Measurements from ENCODE around the gene RHBDF2. TPM values are rescaled to one million over a fixed set of nuclear protein-coding genes. Genes with fewer than 3 reads are reported as not detected.

Gene RHBDF2
- total and polyA plus RNA-seq, 2 experiments from 2014 or later, result 4.9 to 11.0 TPM

- Histone ChIP-seq H3K4me2 (no peak overlapping the region), H3K9me2 (replicated peaks; ENCODE audit: insufficient read depth) (no peaks in the 10 kb centered on the region), H3K36me3 (replicated peaks; ENCODE audit: insufficient read depth, low read depth) (no peaks in the 10 kb centered on the region), H3K9me3 (ENCODE audit: low read depth) (no peaks in the 10 kb centered on the region), H3K79me2 (peaks cover 54% of the 10 kb centered on the region), H3K4me3 (no peak overlapping the region), H3K27ac (no peak overlapping the region), H3K27me3 (no peaks in the 10 kb centered on the region), H4K20me1 (ENCODE audit: insufficient read depth, poor library complexity, severe bottlenecking) (peaks cover 15% of the 10 kb centered on the region), H3K4me1 (ENCODE audit: insufficient read depth) (no peaks in the 10 kb centered on the region), H2AFZ (no peak overlapping the region)
- WGBS (ENCODE audit: low lambda C conversion rate, missing lambda C conversion rate), result 87% methylated on average over 8 of the region's 8 CpGs
- no peak for DNase-seq (ENCODE audit: low spot score)
- TF ChIP-seq EZH2 (IDR thresholded peaks at IDR 0.05; ENCODE audit: borderline replicate concordance) (no peak), CTCF (IDR thresholded peaks at IDR 0.05; ENCODE audit: poor library complexity) (no peak), EZH2phosphoT487 (IDR thresholded peaks at IDR 0.05; ENCODE audit: low read depth, severe bottlenecking, unreplicated experiment) (no peak)
These were observed 73.6 kb downstream of the RHBDF2 start for GRCh38 chr17:76427501-76428231.

GRCh38 chr17:76426853-76427252, 74.4 kb downstream of the RHBDF2 start:
- no peaks in the 10 kb centered on the region for H3K36me3 ChIP-seq (replicated peaks; ENCODE audit: insufficient read depth, low read depth)
- H3K79me2 ChIP-seq, result peaks cover 47% of the 10 kb centered on the region
- no peaks in the 10 kb centered on the region for H3K9me2 ChIP-seq (replicated peaks; ENCODE audit: insufficient read depth)
- H4K20me1 ChIP-seq (ENCODE audit: insufficient read depth, poor library complexity, severe bottlenecking), result peaks cover 7% of the 10 kb centered on the region
- no peaks in the 10 kb centered on the region for H3K27me3 ChIP-seq
- TF ChIP-seq EZH2 (IDR thresholded peaks at IDR 0.05; ENCODE audit: borderline replicate concordance), result no peak
- TF ChIP-seq EZH2phosphoT487 (IDR thresholded peaks at IDR 0.05; ENCODE audit: low read depth, severe bottlenecking, unreplicated experiment), result no peak
- no peak overlapping the region for H2AFZ ChIP-seq
- DNase-seq (ENCODE audit: low spot score), result no peak
- H3K9me3 ChIP-seq (ENCODE audit: low read depth), result no peaks in the 10 kb centered on the region
- H3K27ac ChIP-seq, result no peak overlapping the region
- no peaks in the 10 kb centered on the region for H3K4me1 ChIP-seq (ENCODE audit: insufficient read depth)
- 91% methylated on average over 3 of the region's 3 CpGs for WGBS (ENCODE audit: low lambda C conversion rate, missing lambda C conversion rate)
- no peak overlapping the region for H3K4me3 ChIP-seq
- H3K4me2 ChIP-seq, result no peak overlapping the region

- Histone ChIP-seq H3K36me3 (replicated peaks; ENCODE audit: insufficient read depth, low read depth) (no peaks in the 10 kb centered on the region), H3K79me2 (peaks cover 51% of the 10 kb centered on the region), H4K20me1 (ENCODE audit: insufficient read depth, poor library complexity, severe bottlenecking) (peaks cover 9% of the 10 kb centered on the region)
These were observed 78.4 kb downstream of the RHBDF2 start for GRCh38 chr17:76422860-76423259.

More at GRCh38 chr17:76422860-76423259, 78.4 kb downstream of the RHBDF2 start:
- H3K27ac ChIP-seq, result no peak overlapping the region
- no peaks in the 10 kb centered on the region for H3K4me1 ChIP-seq (ENCODE audit: insufficient read depth)
- WGBS (ENCODE audit: low lambda C conversion rate, missing lambda C conversion rate), result 95% methylated on average over 6 of the region's 6 CpGs
- no peaks in the 10 kb centered on the region for H3K9me3 ChIP-seq (ENCODE audit: low read depth)
- H3K9me2 ChIP-seq (replicated peaks; ENCODE audit: insufficient read depth), result no peaks in the 10 kb centered on the region
- DNase-seq (ENCODE audit: low spot score), result no peak
- TF ChIP-seq CTCF (IDR thresholded peaks at IDR 0.05; ENCODE audit: poor library complexity), result no peak
- no peak for TF ChIP-seq EZH2 (IDR thresholded peaks at IDR 0.05; ENCODE audit: borderline replicate concordance)
- no peak for TF ChIP-seq EZH2phosphoT487 (IDR thresholded peaks at IDR 0.05; ENCODE audit: low read depth, severe bottlenecking, unreplicated experiment)
- no peak overlapping the region for H3K4me2 ChIP-seq
- H3K4me3 ChIP-seq, result no peak overlapping the region
- no peak overlapping the region for H2AFZ ChIP-seq
- no peaks in the 10 kb centered on the region for H3K27me3 ChIP-seq
